ENCODE measurements around the gene EVA1A. TPM values are rescaled to one million over a fixed set of nuclear protein-coding genes. Genes with fewer than 3 reads are reported as not detected.

The EVA1A gene
- total RNA-seq, 1 experiment from 2014 or later: 3.4 TPM

DNA sequence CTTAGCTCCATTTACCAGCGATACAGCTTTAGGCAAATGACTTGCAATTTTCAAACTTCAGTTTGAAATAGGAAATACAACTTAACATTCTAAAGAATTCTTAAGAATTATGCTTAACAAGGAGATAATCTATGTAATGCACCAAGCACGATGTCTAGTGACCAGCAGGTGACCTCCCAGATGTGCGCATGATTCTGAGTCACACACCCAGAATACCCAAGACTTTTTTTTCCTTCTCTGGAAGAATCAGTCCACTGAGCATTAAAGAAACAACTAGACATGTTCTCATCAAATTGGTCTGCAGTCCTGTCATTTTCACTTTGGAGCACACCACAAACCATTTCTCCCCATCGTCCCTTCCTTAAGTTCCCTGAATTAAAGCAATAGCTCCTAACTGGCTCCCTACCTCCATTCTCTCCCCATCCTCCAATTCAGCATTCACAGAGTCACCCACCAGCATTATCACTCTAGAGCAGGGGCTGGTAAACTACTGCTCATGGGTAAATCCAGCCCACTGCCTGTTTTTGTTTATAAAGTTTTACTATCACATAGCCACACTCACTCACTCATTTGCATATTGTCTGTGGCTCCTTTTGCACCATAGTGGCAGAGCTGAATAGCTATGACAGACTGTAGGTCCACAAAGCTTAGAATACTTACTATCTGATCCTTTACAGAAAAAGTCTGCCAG is 13.2 kb downstream of the EVA1A start:
- no peaks in the 10 kb centered on the region for H3K27me3 ChIP-seq (ENCODE audit: control insufficient read depth, insufficient read depth, low read length)
- H3K4me3 ChIP-seq (ENCODE audit: insufficient read depth, low read depth, low read length): no peak overlapping the region
- DNase-seq: no peak
- H3K36me3 ChIP-seq (replicated peaks; ENCODE audit: control insufficient read depth, insufficient read depth, low read length): no peaks in the 10 kb centered on the region

DNA sequence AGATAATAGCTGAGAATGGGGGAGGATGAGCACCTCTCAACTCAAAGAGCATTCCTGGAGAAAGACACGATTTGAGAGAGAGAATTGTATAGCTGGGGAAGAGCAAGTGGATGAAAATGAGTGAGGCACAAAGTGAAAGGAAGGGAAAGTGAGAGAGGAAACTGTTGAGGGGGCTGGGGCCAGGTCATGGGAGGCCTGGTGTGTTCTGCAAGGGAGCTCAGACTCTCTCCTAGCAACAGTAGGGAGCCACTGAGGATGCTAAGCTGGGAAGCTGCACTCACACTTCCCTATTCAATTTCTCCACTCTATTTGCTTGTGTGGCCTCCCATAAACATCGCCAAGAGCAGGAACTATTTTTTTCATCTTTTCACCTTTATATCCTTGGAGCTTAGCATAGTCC is 14.8 kb downstream of the EVA1A start:
- H3K27me3 ChIP-seq (ENCODE audit: control insufficient read depth, insufficient read depth, low read length): no peaks in the 10 kb centered on the region
- no peak for DNase-seq
- H3K36me3 ChIP-seq (replicated peaks; ENCODE audit: control insufficient read depth, insufficient read depth, low read length): no peaks in the 10 kb centered on the region
- H3K4me3 ChIP-seq (ENCODE audit: insufficient read depth, low read depth, low read length): no peak overlapping the region

DNA sequence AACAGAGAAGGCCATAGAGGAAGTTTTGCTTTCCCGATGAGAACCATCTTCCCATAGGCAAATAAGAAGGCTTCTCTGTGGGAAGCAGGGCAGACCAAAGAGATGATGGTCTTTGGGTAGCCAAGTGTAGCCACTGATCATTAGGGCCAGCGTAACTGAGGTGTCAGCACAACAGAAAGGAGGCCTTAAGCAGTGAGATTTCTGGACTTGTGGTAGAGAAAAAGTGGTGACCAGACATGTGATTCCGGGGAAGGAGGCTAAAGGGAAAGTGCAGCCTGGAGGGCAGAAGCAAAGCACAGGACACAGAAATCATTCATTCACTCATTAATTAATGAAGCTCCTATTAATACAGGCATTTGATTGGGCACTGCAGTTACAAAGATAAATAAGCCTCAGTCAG is 15.4 kb downstream of the EVA1A start:
- Histone ChIP-seq H3K4me3 (ENCODE audit: insufficient read depth, low read depth, low read length) (no peak overlapping the region), H3K27me3 (ENCODE audit: control insufficient read depth, insufficient read depth, low read length) (no peaks in the 10 kb centered on the region), H3K36me3 (replicated peaks; ENCODE audit: control insufficient read depth, insufficient read depth, low read length) (no peaks in the 10 kb centered on the region)
- DNase-seq: no peak

DNA sequence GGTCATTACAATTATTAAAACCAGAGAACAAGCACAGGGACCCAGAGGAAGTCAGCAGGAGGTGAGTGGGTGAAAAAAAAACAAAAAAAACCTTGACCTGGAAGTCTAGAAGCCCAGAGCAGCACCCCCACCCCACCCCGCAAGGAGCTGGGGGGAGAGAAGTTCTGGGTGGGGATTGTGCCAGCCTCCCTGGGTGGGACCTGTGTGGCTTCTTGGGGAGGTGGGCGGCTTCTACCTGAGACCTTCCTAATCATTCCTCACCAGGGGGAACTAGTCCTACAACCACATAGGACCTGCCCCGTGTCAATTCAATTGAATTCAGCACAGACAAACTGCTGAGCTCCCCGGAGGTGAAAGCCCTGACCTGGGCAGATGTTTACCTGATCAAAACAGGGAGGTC is 17.3 kb downstream of the EVA1A start:
- H3K36me3 ChIP-seq (replicated peaks; ENCODE audit: control insufficient read depth, insufficient read depth, low read length): no peaks in the 10 kb centered on the region

DNA sequence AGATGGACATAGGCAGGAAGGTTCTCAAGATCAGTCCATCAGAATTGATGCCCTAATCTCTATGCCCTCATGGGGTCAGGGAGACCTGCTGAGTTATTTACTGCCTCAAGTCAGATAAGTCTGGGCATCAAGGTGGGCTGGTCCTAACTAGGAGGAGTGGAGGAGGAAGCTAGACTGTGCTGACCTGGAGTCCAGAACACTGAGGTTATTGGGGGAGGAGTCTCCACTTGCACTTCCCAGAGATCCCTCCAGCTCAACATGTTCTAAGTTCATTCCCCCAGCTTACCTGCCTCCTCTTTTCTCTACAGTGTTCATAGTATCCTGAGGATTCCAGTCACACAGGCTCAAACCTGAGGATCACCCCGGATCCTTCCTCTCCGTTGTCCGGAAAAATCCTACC is 19.3 kb downstream of the EVA1A start:
- DNase-seq: no peak
- H3K4me3 ChIP-seq (ENCODE audit: insufficient read depth, low read depth, low read length): no peak overlapping the region
- no peaks in the 10 kb centered on the region for H3K36me3 ChIP-seq (replicated peaks; ENCODE audit: control insufficient read depth, insufficient read depth, low read length)
- no peaks in the 10 kb centered on the region for H3K27me3 ChIP-seq (ENCODE audit: control insufficient read depth, insufficient read depth, low read length)

More for the DNA sequence above, 17.3 kb downstream of the EVA1A start:
- no peaks in the 10 kb centered on the region for H3K27me3 ChIP-seq (ENCODE audit: control insufficient read depth, insufficient read depth, low read length)
- DNase-seq: no peak
- H3K4me3 ChIP-seq (ENCODE audit: insufficient read depth, low read depth, low read length): no peak overlapping the region

DNA sequence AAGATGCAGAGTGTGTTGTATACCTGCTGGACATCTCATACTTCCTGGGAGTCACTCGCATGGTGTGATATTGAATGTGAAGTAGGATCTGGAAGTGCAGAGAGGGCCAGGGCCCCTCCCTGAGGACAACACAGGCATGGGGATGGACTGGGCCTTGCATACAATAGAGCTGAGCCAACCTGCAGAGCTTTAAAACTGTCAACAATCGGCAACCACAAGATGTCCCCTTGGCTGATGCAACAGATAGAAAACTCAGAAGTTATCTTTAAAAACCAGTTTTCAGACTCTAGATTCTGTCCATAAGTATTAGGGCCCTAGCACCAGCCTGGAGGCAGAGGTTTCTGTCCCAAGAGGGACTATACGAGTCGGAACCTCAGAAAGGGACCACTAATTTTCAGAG is 19.7 kb downstream of the EVA1A start:
- no peak for DNase-seq
- Histone ChIP-seq H3K36me3 (replicated peaks; ENCODE audit: control insufficient read depth, insufficient read depth, low read length) (no peaks in the 10 kb centered on the region), H3K4me3 (ENCODE audit: insufficient read depth, low read depth, low read length) (no peak overlapping the region), H3K27me3 (ENCODE audit: control insufficient read depth, insufficient read depth, low read length) (no peaks in the 10 kb centered on the region)

DNA sequence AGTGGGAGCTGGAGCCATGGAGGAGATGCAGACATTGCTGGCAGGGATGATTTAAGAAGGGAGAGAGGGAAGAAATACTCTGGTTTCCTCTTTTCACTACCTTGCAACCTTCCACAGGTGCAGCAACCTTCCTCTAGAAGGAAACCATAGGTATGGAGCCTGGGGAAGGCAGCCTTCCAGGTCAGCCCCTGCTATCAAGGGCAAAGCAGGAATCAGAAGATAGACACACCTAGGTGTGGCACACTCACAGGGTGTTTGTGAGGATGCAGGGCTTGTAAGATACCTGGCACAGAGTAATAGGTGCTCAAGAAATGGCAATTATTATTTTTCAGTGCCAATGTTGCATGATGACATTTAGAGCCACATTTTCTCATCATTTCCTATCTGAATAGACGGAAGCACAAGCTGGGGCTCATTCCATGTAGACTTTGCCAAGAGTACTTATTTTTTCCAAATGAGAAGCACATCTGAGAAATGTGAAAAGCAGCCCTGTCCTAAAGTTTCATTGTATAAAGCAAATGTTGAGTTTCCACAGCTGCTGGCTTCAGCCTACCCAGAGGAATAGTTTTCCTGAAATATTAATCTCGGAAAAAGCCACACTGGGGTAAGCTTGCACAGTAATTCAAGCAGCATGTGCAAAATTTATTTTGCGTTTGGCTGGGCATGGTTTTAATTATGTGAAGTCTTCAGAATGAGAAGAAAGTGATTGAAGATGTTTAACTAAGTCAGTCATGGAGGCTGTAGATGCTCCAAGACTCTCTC is 20.6 kb downstream of the EVA1A start:
- no peak overlapping the region for H3K4me3 ChIP-seq (ENCODE audit: insufficient read depth, low read depth, low read length)
- H3K27me3 ChIP-seq (ENCODE audit: control insufficient read depth, insufficient read depth, low read length): no peaks in the 10 kb centered on the region
- no peaks in the 10 kb centered on the region for H3K36me3 ChIP-seq (replicated peaks; ENCODE audit: control insufficient read depth, insufficient read depth, low read length)
- no peak for DNase-seq

DNA sequence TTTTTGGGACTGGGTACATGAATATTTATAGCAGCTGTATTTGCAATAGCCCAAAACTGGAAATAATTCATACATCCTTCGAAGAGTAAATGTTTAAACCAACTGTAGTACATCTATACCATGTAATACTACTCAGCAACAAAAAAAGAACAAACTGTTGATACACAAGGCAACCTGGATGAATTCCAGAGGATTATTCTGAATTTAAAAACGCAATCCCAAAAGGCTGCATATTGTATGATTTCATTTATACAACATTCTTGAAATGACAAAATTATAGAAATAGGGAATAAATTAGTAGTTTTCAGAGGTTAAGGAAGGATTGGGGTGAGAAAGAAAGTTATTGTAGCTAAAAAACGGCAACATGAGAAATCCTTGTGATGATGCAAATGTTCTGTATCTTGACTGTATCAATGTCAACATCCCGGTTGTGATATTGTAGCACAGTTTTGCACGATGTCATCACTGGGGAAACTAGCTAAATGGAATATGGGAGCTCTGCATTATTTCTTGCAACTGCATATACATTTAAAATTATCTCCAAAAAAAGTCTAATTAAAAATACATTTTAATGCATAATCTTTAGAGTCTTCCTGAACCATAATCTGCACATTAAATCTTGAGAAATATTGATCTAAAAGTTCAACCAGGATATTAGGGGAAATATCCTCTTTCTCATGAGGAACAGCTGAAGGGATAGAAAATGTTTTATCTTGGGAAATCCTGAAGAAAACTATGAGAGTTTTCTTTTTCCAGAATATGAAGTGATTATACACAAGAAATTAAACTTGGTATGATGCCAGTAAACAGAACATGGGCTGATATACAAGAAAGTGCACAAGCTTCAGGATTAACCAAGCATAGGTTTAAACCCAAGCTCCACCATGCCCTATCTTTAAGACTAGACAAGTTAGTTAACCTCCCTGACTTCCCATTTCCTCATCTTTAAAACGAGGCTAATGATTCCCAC is 21.9 kb downstream of the EVA1A start:
- no peak for DNase-seq
- no peak overlapping the region for H3K4me3 ChIP-seq (ENCODE audit: insufficient read depth, low read depth, low read length)
- no peaks in the 10 kb centered on the region for H3K27me3 ChIP-seq (ENCODE audit: control insufficient read depth, insufficient read depth, low read length)
- H3K36me3 ChIP-seq (replicated peaks; ENCODE audit: control insufficient read depth, insufficient read depth, low read length): no peaks in the 10 kb centered on the region

DNA sequence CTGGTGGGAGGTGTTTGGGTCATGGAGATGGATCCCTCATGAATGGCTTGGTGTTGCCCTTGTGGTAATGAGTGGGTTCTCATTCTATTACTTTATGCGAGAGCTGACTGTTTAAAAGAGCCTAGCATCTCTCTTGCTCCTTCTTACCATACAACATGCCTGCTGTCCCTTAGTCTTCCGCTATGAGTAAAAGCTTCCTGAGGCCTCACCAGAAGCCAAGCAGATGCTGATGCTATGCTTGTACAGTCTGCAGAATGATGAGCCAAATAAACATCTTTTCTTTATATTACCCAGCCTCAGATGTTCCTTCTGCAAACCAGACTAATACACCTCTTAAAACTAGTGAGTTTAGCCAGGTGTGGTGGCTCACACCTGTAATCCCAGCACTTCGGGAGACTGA is 23.1 kb downstream of the EVA1A start:
- no peaks in the 10 kb centered on the region for H3K27me3 ChIP-seq (ENCODE audit: control insufficient read depth, insufficient read depth, low read length)

DNA sequence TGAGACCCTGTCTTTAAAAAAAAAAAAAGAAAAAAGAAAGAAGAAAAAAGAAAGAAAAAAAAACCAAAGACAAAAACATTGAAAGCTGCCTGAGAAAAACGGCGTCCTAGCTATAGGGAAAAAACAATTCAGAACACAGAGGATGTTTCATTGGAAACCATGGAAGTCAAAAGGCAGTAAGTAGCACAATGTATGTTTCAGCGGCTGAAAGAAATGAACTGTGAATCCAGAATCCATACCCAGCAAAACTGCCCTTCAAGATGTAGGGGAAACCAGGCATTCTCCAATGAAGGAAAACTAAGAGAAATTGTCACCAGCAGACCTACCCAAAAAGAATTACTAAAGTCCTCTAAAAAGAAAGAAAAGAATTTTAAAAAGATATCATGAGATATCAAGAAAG is 27.6 kb downstream of the EVA1A start:
- no peak overlapping the region for H3K4me3 ChIP-seq (ENCODE audit: insufficient read depth, low read depth, low read length)

More for the DNA sequence above, 23.1 kb downstream of the EVA1A start:
- Histone ChIP-seq H3K4me3 (ENCODE audit: insufficient read depth, low read depth, low read length) (no peak overlapping the region), H3K36me3 (replicated peaks; ENCODE audit: control insufficient read depth, insufficient read depth, low read length) (no peaks in the 10 kb centered on the region)
- DNase-seq: no peak

DNA sequence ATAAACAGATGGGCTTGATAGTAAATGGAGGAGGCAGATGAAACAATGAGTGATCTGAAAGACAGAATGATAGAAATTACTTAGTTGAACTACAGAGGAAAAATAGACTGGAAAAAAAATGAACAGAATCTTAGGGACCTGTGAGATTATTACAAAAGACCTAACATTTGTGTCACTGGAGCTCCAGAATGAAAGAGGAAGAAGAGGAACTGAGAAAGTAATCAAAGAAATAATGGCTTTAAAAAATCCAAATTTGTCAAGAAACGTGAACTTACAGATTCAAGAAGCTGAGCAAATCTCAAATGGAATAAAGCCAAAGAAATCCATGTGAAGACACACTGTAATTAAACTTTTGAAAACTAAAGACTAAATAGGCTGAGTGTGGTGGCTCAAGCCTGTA is 28.3 kb downstream of the EVA1A start:
- H3K27me3 ChIP-seq (ENCODE audit: control insufficient read depth, insufficient read depth, low read length): no peaks in the 10 kb centered on the region
- DNase-seq: no peak
- no peaks in the 10 kb centered on the region for H3K36me3 ChIP-seq (replicated peaks; ENCODE audit: control insufficient read depth, insufficient read depth, low read length)
- H3K4me3 ChIP-seq (ENCODE audit: insufficient read depth, low read depth, low read length): no peak overlapping the region

More for the DNA sequence above, 27.6 kb downstream of the EVA1A start:
- Histone ChIP-seq H3K36me3 (replicated peaks; ENCODE audit: control insufficient read depth, insufficient read depth, low read length) (no peaks in the 10 kb centered on the region), H3K27me3 (ENCODE audit: control insufficient read depth, insufficient read depth, low read length) (no peaks in the 10 kb centered on the region)
- no peak for DNase-seq

DNA sequence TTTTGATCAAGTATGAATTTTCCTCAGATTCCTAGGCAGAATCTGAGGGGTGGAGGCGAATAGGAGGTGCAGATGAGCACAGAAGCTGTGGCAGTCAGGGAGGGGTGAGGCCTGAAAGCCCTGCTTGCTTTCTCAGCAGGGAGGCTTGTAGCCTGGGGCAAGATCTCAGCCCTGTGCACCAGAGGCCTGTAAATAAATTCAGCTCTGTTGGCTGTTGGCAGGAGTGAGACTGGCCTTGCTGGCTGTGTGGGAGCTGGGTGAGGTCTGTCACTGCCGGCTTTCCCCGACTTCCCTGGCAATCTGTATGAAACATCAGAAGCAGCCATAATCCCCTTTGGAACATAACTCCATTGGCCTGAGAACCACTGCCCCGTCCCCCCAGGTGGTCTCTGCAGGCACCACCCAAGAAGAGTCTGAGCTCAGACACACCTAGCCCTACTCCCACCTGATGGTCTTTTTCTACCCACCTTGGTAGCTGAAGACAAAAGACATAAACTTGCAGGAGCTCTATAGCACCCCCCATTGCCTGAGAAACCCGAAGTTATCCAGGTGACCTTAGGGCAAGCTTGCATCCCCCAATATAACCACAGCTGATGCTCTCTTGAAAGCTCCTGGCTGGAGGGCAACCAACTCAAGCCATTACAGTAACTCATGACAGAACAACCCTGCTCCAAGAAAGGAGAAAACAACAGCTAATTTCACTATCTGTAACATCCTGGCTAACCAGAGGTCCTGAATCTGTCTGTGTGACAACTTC is 32.3 kb downstream of the EVA1A start:
- H3K4me3 ChIP-seq (ENCODE audit: insufficient read depth, low read depth, low read length): no peak overlapping the region
- no peaks in the 10 kb centered on the region for H3K36me3 ChIP-seq (replicated peaks; ENCODE audit: control insufficient read depth, insufficient read depth, low read length)
- no peak for DNase-seq
- no peaks in the 10 kb centered on the region for H3K27me3 ChIP-seq (ENCODE audit: control insufficient read depth, insufficient read depth, low read length)

DNA sequence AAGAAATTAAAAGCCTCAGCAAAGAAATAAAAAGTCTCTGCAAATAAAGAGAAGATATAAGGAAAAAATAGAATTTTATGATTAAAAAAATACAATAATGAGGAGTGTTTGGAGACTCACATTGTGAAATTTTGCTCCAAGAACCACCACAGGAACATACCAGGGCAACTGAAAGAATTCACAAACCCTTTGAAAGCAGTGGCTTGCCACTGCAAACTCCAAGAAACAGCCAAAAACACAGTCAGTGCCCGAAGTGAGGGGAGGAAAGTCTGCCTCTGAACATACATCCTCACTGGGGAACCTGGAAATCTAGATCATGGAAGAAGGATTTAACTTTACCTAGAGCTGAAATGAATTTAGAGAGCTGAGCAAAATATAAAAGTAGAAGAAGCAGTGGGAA is 33.1 kb downstream of the EVA1A start:
- H3K4me3 ChIP-seq (ENCODE audit: insufficient read depth, low read depth, low read length): no peak overlapping the region
- no peak for DNase-seq
- no peaks in the 10 kb centered on the region for H3K36me3 ChIP-seq (replicated peaks; ENCODE audit: control insufficient read depth, insufficient read depth, low read length)
- no peaks in the 10 kb centered on the region for H3K27me3 ChIP-seq (ENCODE audit: control insufficient read depth, insufficient read depth, low read length)

DNA sequence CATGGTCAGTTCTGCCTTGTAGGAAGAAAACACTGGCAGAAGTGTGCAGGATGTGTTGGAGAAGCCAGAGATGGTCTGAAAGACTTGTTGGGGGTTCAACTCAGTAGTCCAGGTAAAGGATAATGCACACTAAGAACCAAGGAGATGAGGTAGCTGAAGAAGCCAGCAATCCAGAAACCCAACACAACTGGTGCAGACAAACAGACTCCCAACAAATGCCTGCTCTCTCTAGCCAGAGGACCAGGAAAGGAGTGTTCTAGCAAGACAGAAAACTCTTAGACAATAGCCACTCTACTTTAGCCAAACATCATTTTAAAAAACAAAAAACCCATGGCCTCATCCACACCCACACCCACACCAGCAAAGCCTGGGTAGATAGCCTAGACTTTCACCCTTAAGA is 33.9 kb downstream of the EVA1A start:
- Histone ChIP-seq H3K4me3 (ENCODE audit: insufficient read depth, low read depth, low read length) (no peak overlapping the region), H3K27me3 (ENCODE audit: control insufficient read depth, insufficient read depth, low read length) (no peaks in the 10 kb centered on the region), H3K36me3 (replicated peaks; ENCODE audit: control insufficient read depth, insufficient read depth, low read length) (no peaks in the 10 kb centered on the region)
- DNase-seq: no peak

All from H7 (cell line).